A549 treated with AZD9567 at 1 μM for 4 hours (cell line): ENCODE results near the gene SLN. TPM values are rescaled to one million over a fixed set of nuclear protein-coding genes. Genes with fewer than 3 reads are reported as not detected.

Source experiments
- total RNA-seq: library from RNA; stranded (reverse); fragments of 200-300 nt; extraction: Qiagen RNA extraction; gene quantifications from 5 replicates; pipeline ENCODE4 v1.2.3, GENCODE V29; 2022; ENCODE audit not compliant: insufficient read depth

SLN gene
- 0.49 to 1.5 TPM (median 0.87 TPM) in 4 of 5 replicates, not detected in the other for total RNA-seq

GRCh38 chr11:107711861-107712755 is at the start of gene SLN:
Gene SLN (minus strand): TSS chr11:107712056.

Other genes starting within 250 kb of the SLN start
- gene ALKBH8, start 146.3 kb downstream of the SLN start, total RNA-seq: 5.4 to 14.5 TPM (median 6.2 TPM) in 5 replicates
- 0.13 to 0.19 TPM (median 0.14 TPM) in 4 of 5 replicates, not detected in the other for gene ELMOD1, start 120.9 kb downstream of the SLN start, total RNA-seq
- 36.4 to 62.6 TPM (median 37.0 TPM) in 5 replicates for gene SLC35F2, start 146.7 kb upstream of the SLN start, total RNA-seq
- 0.33 to 0.64 TPM (median 0.48 TPM) in 4 of 5 replicates, not detected in the other for gene RAB39A, start 216.4 kb upstream of the SLN start, total RNA-seq